Activated naive CD8-positive, alpha-beta T cell (primary cell): ENCODE results near the gene ARFGAP3.

Source experiments
- H3K27ac Mint-ChIP-seq: one replicate; pipeline ENCODE4 v1.8.0; 2021; ENCODE audit warnings: mixed read lengths
- H3K27me3 Mint-ChIP-seq: one replicate; pipeline ENCODE4 v1.8.0; 2021; ENCODE audit warnings: mixed read lengths
- H3K36me3 Mint-ChIP-seq: one replicate; pipeline ENCODE4 v1.8.0; 2021; ENCODE audit warnings: mixed read lengths
- H3K4me1 Mint-ChIP-seq: one replicate; pipeline ENCODE4 v1.8.0; 2021; ENCODE audit warnings: low read depth, mixed read lengths
- H3K4me3 Mint-ChIP-seq: one replicate; pipeline ENCODE4 v1.8.0; 2021; ENCODE audit warnings: mild to moderate bottlenecking, mixed read lengths
- H3K9me3 Mint-ChIP-seq: one replicate; pipeline ENCODE4 v1.8.0; 2021; ENCODE audit warnings: low read depth, mixed read lengths

ARFGAP3 gene

GRCh38 chr22:42857845-42858481, 890 bp upstream of the ARFGAP3 start:
- no peaks in the 10 kb centered on the region for H3K9me3 Mint-ChIP-seq
- H3K4me3 Mint-ChIP-seq = peak overlapping the region; percentile 38
- peak overlapping the region; percentile 28 for H3K27ac Mint-ChIP-seq
- H3K4me1 Mint-ChIP-seq = peaks cover 16% of the 10 kb centered on the region
- H3K27me3 Mint-ChIP-seq = no peaks in the 10 kb centered on the region
- H3K36me3 Mint-ChIP-seq = peaks cover 4% of the 10 kb centered on the region

GRCh38 chr22:42856179-42856864, 751 bp downstream of the ARFGAP3 start:
- Mint-ChIP-seq H3K27ac (peak overlapping the region; percentile 90), H3K4me1 (peaks cover 11% of the 10 kb centered on the region), H3K4me3 (peak overlapping the region; percentile 89), H3K9me3 (no peaks in the 10 kb centered on the region), H3K27me3 (no peaks in the 10 kb centered on the region), H3K36me3 (no peaks in the 10 kb centered on the region)

- no peaks in the 10 kb centered on the region for H3K9me3 Mint-ChIP-seq
- peak overlapping the region; percentile 90 for H3K27ac Mint-ChIP-seq
- no peaks in the 10 kb centered on the region for H3K36me3 Mint-ChIP-seq
- no peaks in the 10 kb centered on the region for H3K27me3 Mint-ChIP-seq
- H3K4me3 Mint-ChIP-seq = peak overlapping the region; percentile 89
- peaks cover 13% of the 10 kb centered on the region for H3K4me1 Mint-ChIP-seq
These were observed 1.4 kb downstream of the ARFGAP3 start for GRCh38 chr22:42855721-42856120.

- Mint-ChIP-seq H3K4me1 (peaks cover 11% of the 10 kb centered on the region), H3K27me3 (no peaks in the 10 kb centered on the region), H3K36me3 (no peaks in the 10 kb centered on the region), H3K9me3 (no peaks in the 10 kb centered on the region), H3K4me3 (peak overlapping the region; percentile 58), H3K27ac (no peak overlapping the region)
These were observed 1.9 kb downstream of the ARFGAP3 start for GRCh38 chr22:42855211-42855610.

- H3K27me3 Mint-ChIP-seq = no peaks in the 10 kb centered on the region
These were observed 8.0 kb downstream of the ARFGAP3 start for GRCh38 chr22:42848941-42849550.

DNA sequence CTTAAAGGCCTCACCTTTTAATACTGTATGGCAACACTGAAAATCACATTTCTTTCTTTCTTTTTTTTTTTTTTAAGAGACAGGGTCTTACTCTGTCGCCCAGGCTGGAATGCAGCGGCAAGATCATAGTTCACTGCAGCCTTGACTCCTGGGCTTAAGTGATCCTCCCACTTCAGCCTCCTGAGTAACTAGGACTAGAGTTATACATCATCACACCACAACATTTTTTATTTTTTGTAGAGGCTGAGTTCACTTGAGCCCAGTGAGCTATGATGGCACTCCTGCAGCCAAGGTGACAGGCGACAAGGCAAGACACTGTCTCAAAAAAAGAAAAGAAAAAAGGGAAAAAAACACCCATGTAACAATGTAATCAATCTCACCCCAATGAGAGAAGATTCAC, 10.0 kb downstream of the ARFGAP3 start:
- Mint-ChIP-seq H3K36me3 (peaks cover 15% of the 10 kb centered on the region), H3K27me3 (no peaks in the 10 kb centered on the region), H3K27ac (no peak overlapping the region), H3K4me3 (no peak overlapping the region), H3K4me1 (peaks cover 16% of the 10 kb centered on the region), H3K9me3 (no peaks in the 10 kb centered on the region)

More at GRCh38 chr22:42848941-42849550, 8.0 kb downstream of the ARFGAP3 start:
- Mint-ChIP-seq H3K36me3 (peaks cover 7% of the 10 kb centered on the region), H3K4me3 (no peak overlapping the region), H3K27ac (no peak overlapping the region), H3K4me1 (peaks cover 7% of the 10 kb centered on the region), H3K9me3 (no peaks in the 10 kb centered on the region)

DNA sequence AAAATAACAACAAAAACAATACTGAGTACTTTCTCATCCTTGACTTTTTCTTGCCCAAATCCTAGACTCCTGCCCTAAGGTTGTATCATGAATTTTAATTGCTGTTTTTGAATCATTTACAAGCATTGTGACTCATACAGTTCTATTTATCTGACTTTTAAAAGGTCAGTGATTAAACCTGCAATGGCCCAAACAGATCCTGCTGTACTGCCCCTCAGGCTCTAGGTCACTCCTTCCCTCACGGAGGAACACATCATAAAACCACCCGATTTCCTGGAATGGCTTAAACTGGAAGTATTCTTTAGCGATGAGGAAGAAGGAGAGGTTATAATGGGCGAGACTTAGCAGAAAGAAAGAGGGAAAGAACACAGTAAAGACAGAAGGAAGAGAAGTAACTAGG, 12.3 kb downstream of the ARFGAP3 start:
- H3K27me3 Mint-ChIP-seq = no peaks in the 10 kb centered on the region
- H3K9me3 Mint-ChIP-seq = no peaks in the 10 kb centered on the region
- peaks cover 17% of the 10 kb centered on the region for H3K4me1 Mint-ChIP-seq
- H3K27ac Mint-ChIP-seq = no peak overlapping the region
- H3K36me3 Mint-ChIP-seq = peaks cover 22% of the 10 kb centered on the region
- no peak overlapping the region for H3K4me3 Mint-ChIP-seq

- Mint-ChIP-seq H3K27ac (no peak overlapping the region), H3K4me3 (no peak overlapping the region), H3K9me3 (no peaks in the 10 kb centered on the region), H3K27me3 (no peaks in the 10 kb centered on the region), H3K4me1 (peaks cover 17% of the 10 kb centered on the region), H3K36me3 (peaks cover 22% of the 10 kb centered on the region)
These were observed 14.3 kb downstream of the ARFGAP3 start for GRCh38 chr22:42842658-42843370.

DNA sequence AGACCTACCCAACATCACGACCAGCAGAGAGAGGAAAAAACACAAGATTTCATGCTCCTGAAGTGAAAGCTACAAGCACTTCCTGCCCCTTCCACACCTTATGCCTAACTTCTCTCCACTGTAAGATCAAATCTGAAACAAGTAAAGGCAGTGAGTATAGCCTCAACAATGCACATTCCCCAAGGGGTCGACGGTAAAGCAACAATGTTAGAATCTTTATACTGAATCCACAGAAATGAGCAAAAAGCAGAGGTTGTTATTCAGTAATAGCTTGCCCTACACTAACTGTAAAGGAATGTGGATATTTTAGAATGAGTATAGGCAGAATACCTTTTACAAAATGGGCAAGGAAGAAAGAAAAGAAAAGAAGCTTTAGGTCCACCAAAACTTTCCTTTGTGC, 15.6 kb downstream of the ARFGAP3 start:
- no peaks in the 10 kb centered on the region for H3K27me3 Mint-ChIP-seq
- H3K9me3 Mint-ChIP-seq = no peaks in the 10 kb centered on the region
- H3K27ac Mint-ChIP-seq = no peak overlapping the region
- H3K36me3 Mint-ChIP-seq = peaks cover 22% of the 10 kb centered on the region
- H3K4me3 Mint-ChIP-seq = no peak overlapping the region
- peaks cover 17% of the 10 kb centered on the region for H3K4me1 Mint-ChIP-seq

DNA sequence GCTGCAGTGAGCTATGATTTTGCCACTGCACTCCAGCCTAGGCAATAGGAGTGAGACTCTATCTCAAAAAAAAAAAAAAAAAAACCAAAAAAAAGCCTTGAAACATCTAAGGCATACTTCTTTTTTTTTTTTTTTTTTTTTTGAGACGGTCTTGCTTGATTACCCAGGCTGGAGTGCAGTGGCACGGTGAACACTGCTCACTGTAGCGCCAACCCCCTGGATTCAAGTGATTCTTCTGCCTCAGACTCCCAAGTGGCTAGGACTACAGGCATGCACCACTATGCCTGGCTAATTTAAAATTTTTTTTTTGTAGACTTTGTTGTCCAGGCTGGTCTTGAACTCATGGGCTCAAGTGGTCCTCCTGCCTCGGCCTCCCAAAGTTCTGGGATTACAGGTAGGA, 19.5 kb downstream of the ARFGAP3 start:
- H3K36me3 Mint-ChIP-seq = peaks cover 16% of the 10 kb centered on the region

DNA sequence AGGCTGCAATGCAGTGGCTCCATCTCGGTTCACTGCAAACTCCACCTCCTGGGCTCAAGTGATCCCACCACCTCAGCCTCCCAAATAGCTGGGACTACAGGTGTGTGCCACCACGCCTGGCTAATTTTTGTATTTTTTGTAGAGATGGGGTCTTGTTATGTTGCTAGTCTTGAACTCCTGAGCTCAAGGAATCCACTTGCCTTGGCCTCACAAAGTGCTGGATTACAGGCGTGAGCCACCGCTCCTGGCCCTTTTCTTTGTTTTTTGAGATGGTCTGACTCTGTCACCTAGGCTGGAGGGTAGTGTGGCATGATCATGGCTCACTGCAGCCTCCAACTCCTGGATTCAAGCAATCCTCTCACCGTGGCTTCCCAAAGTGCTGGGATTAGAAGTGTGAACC, 21.0 kb downstream of the ARFGAP3 start:
- H3K27ac Mint-ChIP-seq = no peak overlapping the region
- H3K4me1 Mint-ChIP-seq = no peaks in the 10 kb centered on the region
- H3K27me3 Mint-ChIP-seq = no peaks in the 10 kb centered on the region
- H3K9me3 Mint-ChIP-seq = no peaks in the 10 kb centered on the region
- H3K4me3 Mint-ChIP-seq = no peak overlapping the region
- peaks cover 11% of the 10 kb centered on the region for H3K36me3 Mint-ChIP-seq

More for the DNA sequence above, 19.5 kb downstream of the ARFGAP3 start:
- Mint-ChIP-seq H3K27me3 (no peaks in the 10 kb centered on the region), H3K4me3 (no peak overlapping the region), H3K27ac (no peak overlapping the region), H3K9me3 (no peaks in the 10 kb centered on the region), H3K4me1 (peaks cover 4% of the 10 kb centered on the region)

DNA sequence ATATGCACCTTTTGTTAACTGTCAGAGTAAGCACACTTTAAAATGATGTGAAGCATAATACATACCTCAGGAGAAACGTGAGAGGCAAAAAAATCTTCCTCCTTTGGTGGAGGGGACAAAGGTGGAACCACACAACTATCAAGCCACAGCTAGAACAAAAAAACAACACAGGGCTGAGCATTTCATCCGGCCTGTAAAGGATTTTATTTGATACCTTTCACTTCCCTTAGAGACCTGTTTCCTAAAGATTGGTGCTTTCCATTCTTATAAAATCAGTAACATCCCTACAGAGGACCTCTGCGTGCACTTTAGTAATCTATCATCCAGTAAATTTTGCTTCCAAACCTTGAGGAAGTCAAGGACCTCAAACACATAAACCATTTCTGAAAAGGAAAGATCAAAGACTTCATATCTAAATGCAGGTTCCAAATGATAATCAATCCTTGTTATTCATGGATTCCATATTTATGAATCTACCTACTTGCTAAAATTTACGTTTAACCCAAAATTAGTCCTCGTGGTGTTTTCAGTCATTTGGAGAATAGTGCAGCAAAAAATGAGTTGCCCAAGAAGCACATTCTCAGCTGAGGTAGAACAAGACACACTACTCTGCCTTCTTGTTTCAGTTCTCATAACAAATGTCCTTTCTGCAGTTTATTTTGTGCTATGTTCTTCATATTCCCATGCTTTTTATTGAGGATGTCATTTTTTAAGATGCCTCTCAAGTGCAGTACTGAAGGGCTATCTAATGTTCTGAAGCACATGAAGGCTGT, 22.7 kb downstream of the ARFGAP3 start:
- no peaks in the 10 kb centered on the region for H3K27me3 Mint-ChIP-seq
- H3K9me3 Mint-ChIP-seq = no peaks in the 10 kb centered on the region
- no peak overlapping the region for H3K4me3 Mint-ChIP-seq
- peaks cover 10% of the 10 kb centered on the region for H3K4me1 Mint-ChIP-seq
- H3K36me3 Mint-ChIP-seq = peaks cover 14% of the 10 kb centered on the region
- no peak overlapping the region for H3K27ac Mint-ChIP-seq

DNA sequence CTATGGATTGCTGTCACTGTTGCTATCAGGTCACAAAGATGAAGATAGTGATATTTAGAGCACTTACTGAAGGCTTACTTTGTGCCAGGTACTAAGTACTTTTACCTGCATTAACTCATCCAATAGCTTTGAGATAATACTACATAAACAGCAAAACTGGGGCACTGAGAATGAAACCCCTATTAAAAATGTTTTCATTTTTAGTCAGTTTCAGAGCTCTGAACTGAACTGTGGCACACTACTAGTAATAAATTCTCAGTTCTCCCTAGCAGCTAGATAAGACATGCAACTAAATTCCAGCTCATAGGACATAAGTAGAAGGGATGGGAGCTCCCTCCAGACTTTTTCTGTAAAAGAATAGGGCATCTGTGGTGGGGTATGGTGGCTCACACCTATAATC, 24.0 kb downstream of the ARFGAP3 start:
- H3K27me3 Mint-ChIP-seq = no peaks in the 10 kb centered on the region
- H3K9me3 Mint-ChIP-seq = no peaks in the 10 kb centered on the region
- peaks cover 17% of the 10 kb centered on the region for H3K36me3 Mint-ChIP-seq
- no peak overlapping the region for H3K4me3 Mint-ChIP-seq
- no peak overlapping the region for H3K27ac Mint-ChIP-seq
- H3K4me1 Mint-ChIP-seq = peaks cover 15% of the 10 kb centered on the region

DNA sequence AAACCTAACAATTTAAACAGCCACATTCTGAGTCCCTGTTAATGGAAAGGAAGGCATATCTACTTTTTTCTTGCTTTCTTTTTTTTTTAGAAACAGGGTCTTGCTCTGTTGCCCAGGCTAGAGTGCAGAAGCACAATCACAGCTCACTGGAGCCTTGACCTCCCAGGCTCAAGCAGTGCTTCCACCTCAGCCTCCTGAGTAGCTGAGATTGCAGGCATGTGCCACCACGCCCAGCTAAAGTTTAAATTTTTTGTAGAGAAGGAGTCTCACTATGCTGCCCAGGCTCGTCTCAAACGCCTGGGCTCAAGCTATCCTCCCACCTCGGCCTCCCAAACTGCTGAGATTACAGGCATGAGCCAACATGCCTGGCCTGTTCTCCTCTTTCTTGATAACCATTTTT, 25.4 kb downstream of the ARFGAP3 start:
- no peaks in the 10 kb centered on the region for H3K9me3 Mint-ChIP-seq
- no peaks in the 10 kb centered on the region for H3K27me3 Mint-ChIP-seq
- H3K27ac Mint-ChIP-seq = no peak overlapping the region
- H3K4me1 Mint-ChIP-seq = peaks cover 15% of the 10 kb centered on the region
- H3K4me3 Mint-ChIP-seq = no peak overlapping the region
- H3K36me3 Mint-ChIP-seq = peaks cover 17% of the 10 kb centered on the region
